WI38 (cell line): Measurements from ENCODE around the gene GRID1.

Experiments used
- H3K4me3 ChIP-seq: 2 replicates; pipeline ENCODE4 v1.5.1; 2011; ENCODE audit warnings: low read depth, mild to moderate bottlenecking, control low read depth, low read length
- TF ChIP-seq, protein P1 (sequence below): IDR thresholded peaks from 2 replicates; pipeline ENCODE4 v1.5.1; 2012; ENCODE audit warnings: low read depth, mild to moderate bottlenecking, control low read depth, low read length

The GRID1 gene

DNA sequence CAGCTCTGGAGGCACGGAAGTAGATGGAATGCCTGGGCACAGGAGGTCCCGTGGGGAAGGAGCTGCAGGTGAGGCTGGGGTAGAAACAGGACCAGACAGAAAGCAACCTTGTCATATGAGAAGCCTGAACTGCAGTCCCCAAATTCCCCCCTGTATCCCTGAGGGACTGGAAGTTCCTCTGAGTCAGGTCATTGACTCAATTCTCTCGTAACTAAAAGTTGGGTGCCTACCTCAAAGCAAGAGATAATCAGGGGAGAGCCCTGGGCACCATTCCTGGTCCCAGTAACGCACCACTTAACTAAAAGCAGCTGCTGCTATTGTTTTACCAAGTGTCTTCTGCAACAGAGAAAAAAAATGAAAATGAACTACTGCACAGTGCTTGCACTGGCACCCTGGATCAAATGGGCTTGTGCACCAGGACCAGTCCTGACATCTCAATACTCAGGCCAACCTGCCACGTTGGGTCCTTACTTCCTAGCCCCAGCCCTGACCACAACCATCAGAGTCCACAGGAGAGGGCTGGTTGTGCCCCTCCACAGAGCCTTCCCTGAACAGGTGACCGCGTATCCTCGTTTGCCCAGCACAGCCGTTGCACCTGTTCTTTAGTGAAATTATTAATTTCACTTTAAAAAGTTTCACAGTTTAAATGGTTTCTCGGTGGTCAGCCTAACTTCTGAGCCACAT is 79.3 kb downstream of the GRID1 start:
- TF ChIP-seq, protein P1, sequence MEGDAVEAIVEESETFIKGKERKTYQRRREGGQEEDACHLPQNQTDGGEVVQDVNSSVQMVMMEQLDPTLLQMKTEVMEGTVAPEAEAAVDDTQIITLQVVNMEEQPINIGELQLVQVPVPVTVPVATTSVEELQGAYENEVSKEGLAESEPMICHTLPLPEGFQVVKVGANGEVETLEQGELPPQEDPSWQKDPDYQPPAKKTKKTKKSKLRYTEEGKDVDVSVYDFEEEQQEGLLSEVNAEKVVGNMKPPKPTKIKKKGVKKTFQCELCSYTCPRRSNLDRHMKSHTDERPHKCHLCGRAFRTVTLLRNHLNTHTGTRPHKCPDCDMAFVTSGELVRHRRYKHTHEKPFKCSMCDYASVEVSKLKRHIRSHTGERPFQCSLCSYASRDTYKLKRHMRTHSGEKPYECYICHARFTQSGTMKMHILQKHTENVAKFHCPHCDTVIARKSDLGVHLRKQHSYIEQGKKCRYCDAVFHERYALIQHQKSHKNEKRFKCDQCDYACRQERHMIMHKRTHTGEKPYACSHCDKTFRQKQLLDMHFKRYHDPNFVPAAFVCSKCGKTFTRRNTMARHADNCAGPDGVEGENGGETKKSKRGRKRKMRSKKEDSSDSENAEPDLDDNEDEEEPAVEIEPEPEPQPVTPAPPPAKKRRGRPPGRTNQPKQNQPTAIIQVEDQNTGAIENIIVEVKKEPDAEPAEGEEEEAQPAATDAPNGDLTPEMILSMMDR, result no peak
- H3K4me3 ChIP-seq, result no peak overlapping the region

DNA sequence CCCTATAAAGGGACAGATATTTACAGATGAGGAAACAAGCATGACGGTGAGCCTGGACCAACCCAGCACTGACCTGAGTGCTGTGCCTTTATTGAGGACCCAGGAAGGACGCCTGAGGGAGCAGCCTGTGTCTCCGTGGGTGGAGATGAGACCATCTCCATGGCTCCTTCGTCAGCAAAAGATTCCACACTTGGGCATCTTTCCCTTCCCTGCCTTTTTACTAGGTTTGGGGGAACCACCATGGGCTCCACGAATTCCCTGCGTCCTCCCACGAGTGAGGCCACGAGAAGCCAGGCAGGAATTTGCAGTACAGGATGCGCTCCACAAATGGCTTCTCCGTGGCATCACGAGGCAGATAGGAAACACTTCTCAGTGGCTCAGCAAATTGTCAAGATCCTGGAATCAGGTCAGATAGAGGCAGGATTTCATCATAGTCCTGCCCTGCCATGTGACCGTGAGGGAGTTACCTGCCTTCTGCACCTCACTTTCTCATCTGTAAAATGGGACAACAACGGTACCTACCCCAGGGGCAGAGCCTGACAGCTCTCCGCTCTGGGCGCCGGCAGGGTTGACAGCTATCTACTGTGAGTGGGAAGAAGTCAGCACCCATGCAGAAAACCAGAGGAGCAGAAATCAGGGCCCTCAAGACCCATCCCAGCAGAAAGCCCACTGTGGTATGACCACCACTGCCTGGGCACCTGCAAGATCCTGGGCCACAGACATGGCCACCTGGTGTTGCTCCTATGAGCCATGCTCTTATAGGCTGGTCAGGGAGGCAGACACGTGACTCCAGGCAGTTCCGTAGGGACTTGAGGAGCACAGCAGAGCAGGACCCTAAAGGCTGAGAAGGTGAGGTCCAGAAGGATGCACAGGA is 80.1 kb downstream of the GRID1 start:
- no peak overlapping the region for H3K4me3 ChIP-seq
- TF ChIP-seq, protein P1, result no peak

GRCh38 chr10:86285136-86285790 is 81.3 kb downstream of the GRID1 start:
- no peak overlapping the region for H3K4me3 ChIP-seq
- TF ChIP-seq, protein P1, result no peak

DNA sequence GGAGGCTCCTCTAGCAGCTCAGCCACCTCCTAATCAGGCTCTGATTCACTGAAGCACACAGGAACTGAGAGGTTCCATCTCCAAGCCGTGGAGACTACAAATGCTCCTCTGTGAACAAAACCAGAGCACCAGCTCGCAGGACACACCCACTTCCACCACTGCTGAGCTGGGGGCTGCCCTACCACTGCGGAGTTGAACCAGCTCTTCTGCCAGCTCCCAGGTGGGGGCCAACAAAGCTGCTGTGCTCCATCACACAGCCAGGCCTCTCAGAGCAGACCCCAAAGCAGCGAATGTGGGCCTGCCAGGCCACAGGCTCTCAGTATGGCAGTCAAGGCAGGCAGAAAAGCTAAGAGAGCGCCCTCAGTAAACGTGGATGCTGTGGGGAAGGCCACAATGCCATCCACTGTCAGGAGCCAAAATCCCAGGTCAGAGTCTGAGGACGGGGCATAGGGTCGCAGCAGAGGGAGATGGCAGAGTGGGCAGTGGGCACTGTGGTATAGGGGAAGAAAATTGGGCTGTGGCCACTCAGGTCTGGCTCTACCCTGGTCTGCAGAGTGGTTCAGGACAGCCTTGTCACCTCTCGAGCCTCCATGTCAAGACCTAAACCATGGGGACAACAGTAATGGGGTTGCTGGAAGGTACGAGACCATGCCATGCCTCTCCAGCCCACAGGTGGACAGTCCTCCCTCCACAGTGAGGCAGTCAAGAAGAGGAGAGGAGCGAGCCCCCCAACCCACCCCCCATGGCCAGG is 82.1 kb downstream of the GRID1 start:
- TF ChIP-seq, protein P1, result no peak
- H3K4me3 ChIP-seq, result no peak overlapping the region

GRCh38 chr10:86283466-86284287 is 82.9 kb downstream of the GRID1 start:
- no peak overlapping the region for H3K4me3 ChIP-seq
- TF ChIP-seq, protein P1, result no peak

GRCh38 chr10:86282664-86283465 is 83.7 kb downstream of the GRID1 start:
- TF ChIP-seq, protein P1, result no peak

More at GRCh38 chr10:86282664-86283465, 83.7 kb downstream of the GRID1 start:
- no peak overlapping the region for H3K4me3 ChIP-seq
